Testis (tissue), 2 donors: ENCODE results near the gene COQ8B.

Experiments
- POLR2A ChIP-seq: fragments of 450-650 bp; IDR thresholded peaks from one replicate; pipeline ENCODE4 v1.6.1; 2017; ENCODE audit warnings: antibody characterized with exemption, mild to moderate bottlenecking, moderate library complexity
- TF ChIP-seq, protein P1 (sequence below), 3 experiments: fragments of 450-650 bp in 2 of 3; fragments of 200-600 bp in 1 of 3; sonication (generic) in 1 of 3; IDR thresholded peaks; one replicate each; pipeline ENCODE4 v1.5.1; 2016 to 2019; ENCODE audit warnings: antibody characterized with exemption in 3 of 3, mild to moderate bottlenecking in 2 of 3, moderate library complexity in 1 of 3

DNA sequence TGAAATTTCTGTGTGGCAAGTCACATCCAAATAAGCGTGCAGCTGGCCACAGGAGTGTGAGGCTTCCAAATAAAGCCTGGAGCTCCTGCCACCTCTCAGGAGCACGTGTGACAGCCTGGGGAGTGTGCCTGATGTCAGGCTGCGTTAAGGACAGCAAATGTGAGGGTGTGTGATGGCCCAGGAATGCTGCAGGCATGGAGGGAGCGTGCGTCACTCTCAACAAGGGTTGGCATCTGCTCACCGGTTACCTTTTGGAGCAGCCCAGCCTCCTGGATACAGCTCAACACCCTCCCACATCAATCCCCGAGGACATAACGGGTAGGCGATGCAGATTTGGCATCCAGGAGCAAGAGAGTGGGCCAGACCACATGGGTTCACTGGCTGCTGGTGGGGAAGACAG is 45.3 kb downstream of the COQ8B start:
- TF ChIP-seq, protein P1, sequence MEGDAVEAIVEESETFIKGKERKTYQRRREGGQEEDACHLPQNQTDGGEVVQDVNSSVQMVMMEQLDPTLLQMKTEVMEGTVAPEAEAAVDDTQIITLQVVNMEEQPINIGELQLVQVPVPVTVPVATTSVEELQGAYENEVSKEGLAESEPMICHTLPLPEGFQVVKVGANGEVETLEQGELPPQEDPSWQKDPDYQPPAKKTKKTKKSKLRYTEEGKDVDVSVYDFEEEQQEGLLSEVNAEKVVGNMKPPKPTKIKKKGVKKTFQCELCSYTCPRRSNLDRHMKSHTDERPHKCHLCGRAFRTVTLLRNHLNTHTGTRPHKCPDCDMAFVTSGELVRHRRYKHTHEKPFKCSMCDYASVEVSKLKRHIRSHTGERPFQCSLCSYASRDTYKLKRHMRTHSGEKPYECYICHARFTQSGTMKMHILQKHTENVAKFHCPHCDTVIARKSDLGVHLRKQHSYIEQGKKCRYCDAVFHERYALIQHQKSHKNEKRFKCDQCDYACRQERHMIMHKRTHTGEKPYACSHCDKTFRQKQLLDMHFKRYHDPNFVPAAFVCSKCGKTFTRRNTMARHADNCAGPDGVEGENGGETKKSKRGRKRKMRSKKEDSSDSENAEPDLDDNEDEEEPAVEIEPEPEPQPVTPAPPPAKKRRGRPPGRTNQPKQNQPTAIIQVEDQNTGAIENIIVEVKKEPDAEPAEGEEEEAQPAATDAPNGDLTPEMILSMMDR (IDR thresholded peaks at IDR 0.05): no peak
- TF ChIP-seq POLR2A: no peak
